Glomerular visceral epithelial cell (primary cell): ENCODE results near the gene KAT14.
"Not testable (repeated sequence)": the region's sequence is repeated elsewhere in the genome, so short reads cannot be mapped to it uniquely, and the experiment has no call there.

Source experiments
- DNase-seq: peaks from one replicate; pipeline ENCODE4 v3.0.0-alpha.2; 2016; ENCODE audit errors: extremely low spot score

KAT14 gene, protein sequence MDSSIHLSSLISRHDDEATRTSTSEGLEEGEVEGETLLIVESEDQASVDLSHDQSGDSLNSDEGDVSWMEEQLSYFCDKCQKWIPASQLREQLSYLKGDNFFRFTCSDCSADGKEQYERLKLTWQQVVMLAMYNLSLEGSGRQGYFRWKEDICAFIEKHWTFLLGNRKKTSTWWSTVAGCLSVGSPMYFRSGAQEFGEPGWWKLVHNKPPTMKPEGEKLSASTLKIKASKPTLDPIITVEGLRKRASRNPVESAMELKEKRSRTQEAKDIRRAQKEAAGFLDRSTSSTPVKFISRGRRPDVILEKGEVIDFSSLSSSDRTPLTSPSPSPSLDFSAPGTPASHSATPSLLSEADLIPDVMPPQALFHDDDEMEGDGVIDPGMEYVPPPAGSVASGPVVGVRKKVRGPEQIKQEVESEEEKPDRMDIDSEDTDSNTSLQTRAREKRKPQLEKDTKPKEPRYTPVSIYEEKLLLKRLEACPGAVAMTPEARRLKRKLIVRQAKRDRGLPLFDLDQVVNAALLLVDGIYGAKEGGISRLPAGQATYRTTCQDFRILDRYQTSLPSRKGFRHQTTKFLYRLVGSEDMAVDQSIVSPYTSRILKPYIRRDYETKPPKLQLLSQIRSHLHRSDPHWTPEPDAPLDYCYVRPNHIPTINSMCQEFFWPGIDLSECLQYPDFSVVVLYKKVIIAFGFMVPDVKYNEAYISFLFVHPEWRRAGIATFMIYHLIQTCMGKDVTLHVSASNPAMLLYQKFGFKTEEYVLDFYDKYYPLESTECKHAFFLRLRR

DNA sequence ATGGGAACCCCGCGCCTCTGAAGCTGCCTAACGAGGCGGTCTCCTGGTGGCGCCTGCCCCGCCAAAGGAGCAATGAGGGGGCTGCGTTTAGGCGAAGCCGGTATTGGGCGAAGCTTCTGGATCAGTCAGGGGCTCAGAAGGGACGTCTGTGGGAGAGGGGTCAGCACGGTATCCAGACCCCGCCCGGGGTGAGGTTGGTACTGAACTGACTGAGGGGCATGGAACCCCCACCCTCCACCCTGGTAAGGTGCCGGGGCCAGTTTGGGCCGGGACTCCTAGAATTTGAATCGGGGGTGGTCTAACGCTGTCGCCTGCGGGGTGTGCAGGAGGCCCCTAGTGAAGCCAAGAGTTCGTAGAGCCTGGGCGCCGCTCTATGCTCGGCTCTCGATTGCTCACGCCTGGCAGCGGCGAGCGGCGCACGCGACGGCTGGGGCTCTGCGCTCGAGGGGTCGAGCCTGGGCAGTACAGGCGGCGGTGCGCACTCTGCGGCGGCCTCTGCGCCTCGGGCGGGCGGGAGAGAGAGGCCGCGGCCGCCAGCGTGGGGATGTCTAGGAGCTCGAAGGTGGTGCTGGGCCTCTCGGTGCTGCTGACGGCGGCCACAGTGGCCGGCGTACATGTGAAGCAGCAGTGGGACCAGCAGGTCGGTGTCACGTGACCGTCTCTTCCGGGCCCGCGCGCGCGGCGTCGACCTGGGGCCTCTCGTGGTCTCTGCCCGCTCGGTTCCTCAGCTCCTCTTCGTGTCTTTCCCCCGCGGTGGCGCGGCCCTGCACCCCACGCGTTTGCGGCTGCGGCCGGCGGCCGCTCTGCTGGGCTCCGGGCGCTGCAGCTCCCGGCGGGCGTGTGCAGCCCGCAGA lies at the start of gene KAT14, which contains the start of gene PET117:
Gene KAT14 (plus strand): TSS at position 452 of the 854 bp plus-strand sequence. CDS start 4,798 bp downstream, outside the sequence.
Gene PET117 (plus strand): TSS at position 452 of the 854 bp plus-strand sequence. CDS start 93 bp downstream, at position 545.
- DNase-seq = peak; percentile 93

DNA sequence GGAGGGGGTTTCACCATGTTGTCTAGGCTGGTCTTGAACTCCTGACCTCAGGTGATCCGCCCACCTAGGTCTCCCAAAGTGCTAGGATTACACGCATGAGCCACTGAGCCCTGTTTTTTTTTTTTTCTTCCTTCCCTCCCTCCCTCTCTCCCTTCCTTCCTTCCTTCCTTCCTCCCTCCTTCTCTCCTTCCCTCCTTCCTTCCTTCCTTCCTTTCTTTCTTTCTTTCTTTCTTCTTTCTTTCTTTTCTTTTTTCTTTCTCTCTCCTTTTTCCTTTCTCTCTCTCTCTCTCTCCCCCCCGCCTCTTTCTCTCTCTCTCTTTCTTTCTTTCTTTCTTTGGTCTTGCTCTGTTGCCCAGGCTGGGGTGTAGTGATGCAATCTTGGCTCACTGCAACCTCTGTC lies 49.4 kb upstream of the KAT14 start:
- DNase-seq = not testable (repeated sequence)

DNA sequence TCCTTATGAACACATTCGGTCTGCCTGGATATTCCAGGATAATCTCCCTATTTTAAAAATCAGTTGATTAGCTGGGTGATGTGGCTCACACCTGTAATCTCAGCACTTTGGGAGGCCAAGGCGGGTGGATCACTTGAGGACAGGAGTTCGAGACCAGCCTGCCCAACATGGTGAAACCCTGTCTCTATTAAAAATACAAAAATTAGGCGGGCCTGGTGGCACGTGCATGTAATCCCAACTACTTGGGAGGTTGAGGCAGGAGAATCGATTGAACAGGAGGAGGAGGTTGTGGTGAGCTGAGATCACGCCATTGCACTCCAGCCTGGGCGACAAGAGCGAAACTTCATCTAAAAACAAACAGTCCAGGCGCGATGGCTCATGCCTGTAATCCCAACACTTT lies 48.8 kb upstream of the KAT14 start:
- not testable (repeated sequence) for DNase-seq

DNA sequence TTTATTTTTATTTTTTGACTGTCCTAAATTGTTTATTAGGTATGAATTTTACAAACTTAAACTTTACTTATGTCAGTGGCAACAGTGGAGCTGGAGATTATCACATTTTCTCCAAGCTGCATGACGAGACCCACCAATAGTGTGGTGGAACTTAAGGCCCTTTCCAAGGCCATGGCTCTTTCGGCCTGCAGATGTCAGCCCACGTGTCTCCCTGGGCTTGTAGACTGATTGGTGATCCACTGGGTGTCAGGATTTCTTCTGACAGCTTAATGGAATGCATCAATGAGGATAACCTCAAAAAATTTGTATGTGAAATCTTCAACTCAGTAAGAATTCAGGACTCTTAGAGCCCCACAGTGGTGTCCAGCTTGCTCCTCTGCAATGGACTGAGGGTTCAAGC lies 47.6 kb upstream of the KAT14 start:
- no peak for DNase-seq

DNA sequence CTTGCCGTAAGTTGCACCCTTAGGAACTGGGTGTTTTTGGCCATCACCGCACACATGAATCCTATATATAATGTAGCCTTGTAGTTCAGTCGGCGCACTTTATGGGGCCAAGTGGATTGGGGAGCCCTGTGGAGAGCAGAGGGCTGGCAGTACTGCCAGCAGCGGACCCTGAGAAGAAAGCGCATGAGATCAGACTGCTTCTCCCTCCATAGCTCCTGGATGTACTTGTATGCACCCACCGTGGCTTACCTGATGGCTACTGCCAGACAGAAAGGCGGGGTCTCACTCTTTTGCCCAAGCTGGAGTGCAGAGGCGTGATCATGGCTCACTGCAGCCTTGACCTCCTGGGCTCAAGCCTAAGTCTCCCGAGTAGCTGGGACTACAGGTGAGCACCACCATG lies 47.2 kb upstream of the KAT14 start:
- no peak for DNase-seq

DNA sequence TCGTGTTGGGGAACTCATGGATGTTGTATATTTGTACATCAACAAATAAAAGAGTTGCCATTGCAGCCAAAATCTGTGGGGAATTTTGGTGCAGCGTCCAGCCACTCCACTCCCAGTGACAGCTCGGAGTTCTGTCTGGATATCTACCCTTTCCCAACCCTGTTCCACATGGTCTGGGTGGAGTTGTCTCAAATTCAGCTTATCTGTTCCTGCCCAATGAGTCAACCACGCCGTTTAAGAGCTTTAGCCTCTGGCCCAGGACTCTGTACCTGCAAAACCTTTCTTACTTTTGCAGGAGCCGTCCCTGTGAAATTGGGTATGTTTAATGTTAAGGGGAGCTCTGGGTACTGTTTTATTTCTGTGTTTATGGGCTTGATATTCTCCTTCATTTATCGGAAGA lies 46.0 kb upstream of the KAT14 start:
- no peak for DNase-seq

DNA sequence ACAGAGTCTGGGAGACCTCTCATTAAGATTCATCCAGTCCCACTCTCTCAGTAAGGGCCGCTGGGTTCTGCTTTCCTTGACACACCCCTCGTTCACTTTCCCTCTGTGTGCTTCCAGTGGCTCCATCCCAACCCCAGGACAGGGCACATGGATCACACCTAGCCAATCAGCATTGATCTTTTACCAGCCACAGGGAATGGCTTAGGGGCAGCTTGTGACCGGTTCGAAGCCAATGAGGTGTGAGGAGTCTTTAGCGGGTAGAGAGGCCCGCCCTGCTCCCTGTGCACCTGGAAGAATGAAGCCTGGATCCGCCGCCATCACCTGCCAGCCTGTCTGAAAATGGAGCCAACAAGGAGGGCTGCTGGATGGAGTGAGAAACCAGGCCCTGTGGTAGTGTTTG lies 44.8 kb upstream of the KAT14 start:
- DNase-seq = no peak

DNA sequence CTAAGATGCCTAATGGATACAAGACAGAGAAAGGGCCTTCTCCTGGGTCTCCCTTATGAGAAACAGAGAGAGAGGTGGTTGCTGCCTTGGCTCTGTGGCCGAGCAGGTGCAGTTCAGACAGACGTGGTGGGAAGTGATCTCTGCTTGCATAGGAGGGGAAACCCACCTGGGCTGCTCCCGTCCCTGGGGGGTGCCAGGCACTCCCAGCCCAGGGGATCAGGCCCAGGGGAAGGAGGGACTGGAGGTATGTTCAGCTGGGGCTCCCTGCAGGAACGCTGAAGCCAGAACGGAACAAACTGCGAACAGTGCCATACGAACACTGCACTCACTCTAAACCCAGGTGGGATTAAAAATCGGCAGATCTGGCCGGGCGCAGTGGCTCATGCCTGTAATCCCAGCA lies 44.3 kb upstream of the KAT14 start:
- DNase-seq = no peak

DNA sequence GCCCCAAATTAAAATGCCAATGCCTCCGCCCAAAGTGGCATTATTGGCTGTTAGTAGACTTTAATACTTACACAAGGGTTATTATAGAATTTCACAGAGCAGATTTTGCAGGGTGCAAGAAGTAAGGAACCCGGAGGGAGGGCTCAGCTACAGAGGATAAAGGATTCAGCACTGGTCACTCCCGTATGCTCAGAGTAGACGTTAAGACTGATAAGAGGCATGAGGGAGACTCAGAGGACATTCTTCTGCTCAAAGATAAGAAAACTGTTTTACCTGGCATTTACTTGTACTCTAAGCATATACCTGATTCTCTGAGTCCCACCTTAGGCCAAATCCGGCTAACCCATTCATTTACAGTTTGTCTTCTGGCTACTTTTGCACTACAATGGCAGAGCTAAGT lies 43.5 kb upstream of the KAT14 start:
- DNase-seq = no peak

DNA sequence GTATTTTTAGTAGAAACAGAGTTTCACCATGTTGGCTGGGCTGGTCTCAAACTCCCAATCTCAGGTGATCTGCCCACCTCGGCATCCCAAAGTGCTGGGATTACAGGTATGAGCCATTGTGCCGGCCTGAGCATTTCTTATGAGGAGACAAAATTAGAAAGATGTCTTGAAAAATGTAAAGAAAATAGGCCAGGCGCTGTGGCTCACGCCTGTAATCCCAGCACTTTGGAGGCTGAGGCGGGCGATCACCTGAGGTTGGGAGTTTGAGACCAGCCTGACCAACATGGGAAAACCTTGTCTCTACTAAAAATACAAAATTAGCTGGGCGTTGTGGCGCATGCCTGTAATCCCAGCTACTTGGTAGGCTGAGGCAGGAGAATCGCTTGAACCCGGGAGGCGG lies 37.1 kb upstream of the KAT14 start:
- not testable (repeated sequence) for DNase-seq

DNA sequence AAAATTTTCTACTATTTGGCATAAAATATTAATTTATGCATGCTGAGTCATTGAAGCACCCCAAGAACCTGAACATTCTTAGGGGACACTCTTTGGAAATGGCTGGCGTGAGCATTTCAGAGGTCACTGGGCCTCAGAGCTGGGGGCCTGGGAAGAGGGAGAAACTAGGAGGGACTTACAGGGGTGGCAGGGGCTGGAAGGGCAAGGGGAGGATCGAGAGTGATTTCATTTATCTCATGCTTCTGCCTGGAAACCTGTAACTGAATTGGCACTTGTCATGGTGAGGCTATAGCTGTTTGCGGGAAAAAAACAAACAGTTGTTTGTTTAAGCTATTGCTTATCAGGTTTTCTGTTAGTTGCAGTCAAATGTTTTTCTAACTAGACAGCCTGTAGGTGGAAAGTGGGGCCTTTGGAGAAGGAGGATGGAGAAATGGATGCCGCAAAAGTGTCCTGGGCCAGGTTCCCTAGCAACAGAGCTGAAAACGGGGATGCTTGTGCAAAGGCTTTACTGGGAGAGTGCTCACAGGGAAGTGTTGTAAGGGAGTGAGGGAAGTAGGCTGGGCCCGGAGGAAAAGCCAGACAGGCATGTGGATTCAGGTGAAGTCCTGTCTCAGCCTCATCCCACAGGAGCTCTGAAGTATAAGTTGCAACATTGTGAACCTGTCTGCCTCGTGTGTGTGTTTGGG lies 36.4 kb upstream of the KAT14 start:
- DNase-seq = no peak

DNA sequence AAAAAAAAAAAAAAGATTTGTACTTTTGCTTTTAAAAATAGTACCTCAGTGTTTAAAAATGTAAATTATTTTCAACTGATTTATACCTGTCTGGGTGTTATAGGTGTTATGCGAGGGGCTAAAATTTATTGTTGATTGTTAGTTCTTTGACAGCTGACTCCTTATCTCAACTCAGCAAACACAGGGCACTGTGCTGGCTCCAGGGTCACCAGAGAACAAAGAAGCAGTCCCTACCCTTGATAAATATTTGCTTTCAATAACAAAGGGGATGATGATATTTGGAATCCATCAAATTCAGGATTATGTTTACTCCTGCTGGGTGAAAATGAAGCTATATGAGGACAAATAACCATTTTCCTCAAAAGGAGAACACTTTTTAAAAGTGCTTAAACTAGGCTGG lies 34.2 kb upstream of the KAT14 start:
- no peak for DNase-seq

DNA sequence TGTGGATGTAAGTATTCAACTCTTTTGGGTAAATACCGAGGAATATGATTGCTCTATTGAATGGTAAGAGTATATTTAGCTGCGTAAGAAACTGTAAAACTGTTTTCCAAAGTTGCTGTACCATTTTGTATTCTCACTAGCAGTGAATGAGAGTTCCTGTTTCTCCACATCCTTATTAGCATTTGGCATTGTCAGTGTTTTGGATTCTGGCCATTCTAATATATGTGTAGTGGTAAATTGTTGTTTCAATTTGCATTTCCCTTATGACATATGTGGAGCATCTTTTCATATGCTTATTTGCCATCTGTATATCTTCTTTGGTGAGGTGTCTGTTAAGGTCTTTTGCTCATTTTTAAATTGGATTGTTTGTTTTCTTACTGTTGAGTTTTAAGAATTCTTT lies 29.3 kb upstream of the KAT14 start:
- DNase-seq = no peak

DNA sequence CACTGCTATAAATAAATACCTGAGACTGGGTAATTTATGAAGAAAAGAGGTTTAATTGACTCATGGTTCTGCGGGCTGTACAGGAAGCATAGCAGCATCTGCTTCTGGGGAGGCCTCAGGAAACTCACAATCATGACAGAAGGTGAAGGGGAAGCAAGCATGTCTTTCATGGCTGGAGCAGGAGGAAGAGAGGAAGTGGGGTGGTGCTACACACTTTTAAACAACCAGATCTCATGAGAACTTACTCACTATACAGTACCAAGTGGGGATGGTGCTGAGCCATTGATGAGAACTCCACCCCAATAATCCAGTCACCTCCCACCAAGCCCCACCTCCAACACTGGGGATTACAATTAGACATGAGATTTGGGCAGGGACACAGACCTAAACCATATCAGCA lies 9.1 kb upstream of the KAT14 start:
- DNase-seq = not testable (repeated sequence)

DNA sequence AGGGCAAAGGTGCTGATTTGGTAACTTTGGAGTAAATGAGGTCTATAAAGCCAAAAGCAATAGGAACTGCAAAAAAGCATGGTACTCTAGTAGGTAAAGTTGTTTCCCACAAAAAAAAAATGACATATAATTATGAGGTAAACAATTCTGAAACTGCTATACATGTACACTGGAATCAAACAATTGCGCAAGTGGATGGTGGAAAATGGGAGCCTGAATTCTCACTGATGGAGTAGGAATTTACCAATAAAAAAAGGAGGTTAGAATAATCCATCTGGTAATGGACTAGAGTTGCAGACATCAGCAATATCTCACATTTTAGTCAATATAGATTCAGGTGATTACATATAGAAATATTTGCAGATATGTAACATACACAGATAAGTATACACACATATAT lies 5.0 kb upstream of the KAT14 start:
- DNase-seq = no peak

DNA sequence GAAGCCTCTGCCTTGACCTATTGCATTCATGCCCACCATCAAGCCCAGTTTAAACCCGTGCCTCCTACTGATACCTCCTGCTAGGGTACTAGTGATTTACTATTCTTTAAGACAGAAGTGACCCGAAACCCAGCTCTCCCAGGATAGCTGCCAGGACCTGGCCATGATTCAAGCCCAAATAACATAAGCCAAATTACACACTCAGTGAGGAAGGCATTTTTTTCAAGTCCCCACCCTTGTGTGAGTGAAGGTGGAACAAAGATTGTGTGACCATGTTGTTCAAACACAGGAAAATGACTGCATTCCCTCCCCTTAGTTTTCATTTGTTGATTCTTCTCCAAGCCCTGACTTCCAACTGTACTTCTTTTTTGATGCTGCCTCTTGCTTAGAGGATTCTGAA lies 3.7 kb upstream of the KAT14 start:
- no peak for DNase-seq

DNA sequence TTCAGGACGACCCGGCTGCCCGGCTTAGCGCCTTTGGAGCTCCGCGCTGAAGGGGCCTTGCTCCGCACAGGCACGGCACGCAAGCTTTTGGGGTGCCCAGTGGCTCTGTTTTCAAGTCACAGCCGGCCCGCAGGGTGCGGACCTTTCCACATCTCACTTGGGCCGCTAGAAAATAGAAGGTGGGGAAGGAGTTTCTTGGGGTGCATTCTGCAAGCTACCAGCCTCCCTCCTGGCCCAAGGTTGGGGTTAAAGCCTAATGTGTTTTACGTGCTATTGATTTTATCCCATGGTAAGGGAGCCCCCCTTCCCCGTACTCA lies 561 bp downstream of the KAT14 start:
- DNase-seq = no peak

DNA sequence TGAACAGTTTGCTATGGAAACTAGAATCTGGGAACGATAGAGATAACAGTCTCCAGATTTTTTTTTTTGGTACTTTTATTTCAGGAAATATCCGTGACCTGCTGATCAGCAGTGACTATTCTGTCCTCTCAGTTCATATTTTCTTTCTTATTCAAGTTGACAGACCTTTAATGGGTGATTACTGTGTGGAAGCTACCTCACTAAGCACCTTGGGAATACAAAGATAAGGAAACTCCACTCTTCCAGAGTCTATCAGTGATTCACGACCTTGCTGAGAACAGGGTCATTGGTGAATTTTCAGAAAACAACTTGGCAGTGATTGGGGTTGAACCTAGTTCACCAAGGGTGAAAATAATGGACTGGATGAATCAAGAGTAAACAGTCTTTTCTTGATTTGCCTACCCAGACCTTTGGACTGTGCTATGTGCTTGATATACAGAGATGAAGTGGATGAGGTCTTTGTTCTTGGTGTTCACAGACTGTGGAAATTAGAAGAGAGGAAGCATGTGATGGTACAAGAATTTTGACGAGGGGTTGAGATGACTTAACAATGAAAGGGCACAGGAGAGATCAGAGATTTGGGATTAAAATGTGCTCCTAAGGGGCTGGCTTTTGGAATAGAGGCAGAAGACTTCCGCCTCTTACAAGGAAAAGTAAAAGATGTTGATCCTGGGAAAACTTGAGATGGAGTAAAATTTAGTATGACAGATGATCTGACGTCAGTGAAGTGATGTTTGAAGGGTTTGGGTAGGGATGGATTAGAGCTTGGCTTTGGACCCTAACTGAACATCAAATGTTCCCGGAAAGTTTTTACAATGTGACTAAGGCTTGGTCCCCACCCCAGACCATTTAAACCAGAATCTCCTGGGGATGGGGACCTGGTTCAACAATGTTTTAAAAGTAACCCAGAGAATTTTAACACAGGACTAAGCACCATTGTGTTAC lies 1.2 kb downstream of the KAT14 start:
- DNase-seq = peak; percentile 5

DNA sequence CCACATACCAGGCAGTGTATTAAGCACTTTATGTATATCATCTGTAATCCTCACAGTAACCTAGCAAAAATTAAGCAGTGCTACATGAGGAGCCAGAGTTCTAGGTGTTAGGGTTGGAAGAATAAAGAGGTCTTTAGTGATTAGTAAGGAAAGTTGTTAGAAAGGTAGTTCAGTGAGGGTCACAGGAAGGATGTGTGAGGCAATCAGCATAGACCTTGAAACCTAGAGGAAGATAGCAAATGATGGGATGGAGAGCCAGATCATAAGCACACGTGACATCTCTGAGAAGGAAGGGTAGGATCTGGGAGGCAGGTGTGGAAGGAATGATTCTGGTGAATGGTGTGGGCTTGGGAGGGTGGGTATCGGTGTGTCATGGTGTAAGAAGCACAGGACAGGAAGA lies 2.2 kb downstream of the KAT14 start:
- DNase-seq = no peak

DNA sequence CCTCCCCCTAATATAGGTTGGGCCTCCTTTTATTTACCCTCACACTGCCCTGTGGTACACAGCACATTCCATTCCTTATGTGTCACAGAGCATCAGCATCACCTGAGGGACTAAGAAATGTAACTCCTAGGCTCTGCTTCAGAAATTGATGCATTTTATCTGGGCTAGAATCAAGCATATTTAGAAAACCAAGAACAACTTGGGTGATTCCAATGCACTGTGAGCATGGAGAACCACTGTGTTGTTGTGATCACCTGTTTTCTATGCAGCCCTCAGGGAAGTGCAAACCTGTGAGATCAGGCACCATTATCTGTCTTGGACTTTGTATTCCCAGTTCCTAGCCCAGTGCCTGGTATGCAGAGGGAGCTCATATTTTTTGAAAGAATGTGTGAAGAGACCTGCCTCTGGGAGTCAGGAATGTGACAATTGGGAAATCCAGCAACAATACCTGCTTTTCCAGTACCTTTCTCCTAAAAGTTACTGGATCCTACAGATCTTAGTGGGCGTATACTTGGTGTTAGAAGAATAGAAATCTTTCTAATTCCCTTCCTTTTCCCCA lies 7.0 kb downstream of the KAT14 start:
- no peak for DNase-seq
